ENCODE measurements around the gene SRRM3. TPM values are rescaled to one million over a fixed set of nuclear protein-coding genes. Genes with fewer than 3 reads are reported as not detected.

SRRM3 gene
- total and polyA plus RNA-seq, 9 of the 15 experiments (the other 6 are each of a cell fraction or from before 2014, with no cell fraction given), result 0.04 to 0.91 (median 0.46) TPM; not detected in 2

DNA sequence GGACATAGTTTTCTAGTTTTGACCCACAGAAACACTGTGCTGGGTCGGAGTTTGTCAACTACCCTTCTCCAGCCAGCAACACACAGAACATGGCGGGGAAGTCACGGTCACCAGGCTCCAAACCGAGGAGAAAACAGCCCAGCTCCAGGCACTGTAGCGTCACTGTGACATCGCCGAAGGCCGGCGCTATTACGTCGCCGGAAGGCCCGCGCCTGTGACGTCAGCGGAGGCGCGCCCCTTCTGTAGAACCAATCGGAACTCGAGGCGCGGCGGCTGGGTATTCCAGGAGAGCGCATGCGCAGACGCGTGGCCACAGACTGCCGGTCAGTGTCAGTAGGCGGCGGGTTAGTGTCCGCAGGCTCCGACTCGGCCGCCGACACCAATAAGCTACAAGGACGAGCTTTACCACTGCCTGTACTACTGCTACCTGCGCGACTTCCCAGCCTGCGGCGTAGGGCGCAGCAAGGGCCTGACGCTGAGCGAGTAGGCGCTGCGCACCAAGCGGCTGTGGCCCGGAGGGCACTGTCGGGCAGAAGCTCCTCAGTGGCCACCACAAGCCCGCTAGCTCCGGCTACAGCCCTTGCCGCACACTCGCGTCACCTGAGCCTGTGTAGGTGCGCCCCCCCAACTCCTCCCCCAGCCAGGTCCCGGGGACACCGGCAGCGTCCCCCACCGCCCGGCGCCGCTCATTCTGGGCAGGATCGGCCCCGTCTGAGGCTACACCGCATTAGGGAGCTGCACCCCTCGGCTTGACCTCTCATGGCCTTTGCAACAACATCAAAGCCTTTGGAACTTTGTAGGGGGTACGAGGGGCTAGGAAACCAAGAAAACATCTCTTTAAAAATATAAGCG, 35.1 kb upstream of the SRRM3 start (continued):
- TF ChIP-seq, protein P1, sequence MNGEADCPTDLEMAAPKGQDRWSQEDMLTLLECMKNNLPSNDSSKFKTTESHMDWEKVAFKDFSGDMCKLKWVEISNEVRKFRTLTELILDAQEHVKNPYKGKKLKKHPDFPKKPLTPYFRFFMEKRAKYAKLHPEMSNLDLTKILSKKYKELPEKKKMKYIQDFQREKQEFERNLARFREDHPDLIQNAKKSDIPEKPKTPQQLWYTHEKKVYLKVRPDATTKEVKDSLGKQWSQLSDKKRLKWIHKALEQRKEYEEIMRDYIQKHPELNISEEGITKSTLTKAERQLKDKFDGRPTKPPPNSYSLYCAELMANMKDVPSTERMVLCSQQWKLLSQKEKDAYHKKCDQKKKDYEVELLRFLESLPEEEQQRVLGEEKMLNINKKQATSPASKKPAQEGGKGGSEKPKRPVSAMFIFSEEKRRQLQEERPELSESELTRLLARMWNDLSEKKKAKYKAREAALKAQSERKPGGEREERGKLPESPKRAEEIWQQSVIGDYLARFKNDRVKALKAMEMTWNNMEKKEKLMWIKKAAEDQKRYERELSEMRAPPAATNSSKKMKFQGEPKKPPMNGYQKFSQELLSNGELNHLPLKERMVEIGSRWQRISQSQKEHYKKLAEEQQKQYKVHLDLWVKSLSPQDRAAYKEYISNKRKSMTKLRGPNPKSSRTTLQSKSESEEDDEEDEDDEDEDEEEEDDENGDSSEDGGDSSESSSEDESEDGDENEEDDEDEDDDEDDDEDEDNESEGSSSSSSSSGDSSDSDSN (IDR thresholded peaks at IDR 0.05; ENCODE audit: borderline replicate concordance in 1 of 2, low read depth in 2 of 2, low read length in 2 of 2), result peak; percentile 28 to 37; a peak in 1 of 4 replicates
- peak in 1 of 2 experiments; percentile 26; a peak in 1 of 4 replicates for TF ChIP-seq HDAC1 (IDR thresholded peaks at IDR 0.05)
- TF ChIP-seq ZNF76 (CRISPR knock-in tag; IDR thresholded peaks at IDR 0.05; ENCODE audit: borderline replicate concordance), result no peak
- TF ChIP-seq SREBF1 (IDR thresholded peaks at IDR 0.05; ENCODE audit: borderline replicate concordance, low read depth, low read length), result no peak
- TF ChIP-seq, protein P2, sequence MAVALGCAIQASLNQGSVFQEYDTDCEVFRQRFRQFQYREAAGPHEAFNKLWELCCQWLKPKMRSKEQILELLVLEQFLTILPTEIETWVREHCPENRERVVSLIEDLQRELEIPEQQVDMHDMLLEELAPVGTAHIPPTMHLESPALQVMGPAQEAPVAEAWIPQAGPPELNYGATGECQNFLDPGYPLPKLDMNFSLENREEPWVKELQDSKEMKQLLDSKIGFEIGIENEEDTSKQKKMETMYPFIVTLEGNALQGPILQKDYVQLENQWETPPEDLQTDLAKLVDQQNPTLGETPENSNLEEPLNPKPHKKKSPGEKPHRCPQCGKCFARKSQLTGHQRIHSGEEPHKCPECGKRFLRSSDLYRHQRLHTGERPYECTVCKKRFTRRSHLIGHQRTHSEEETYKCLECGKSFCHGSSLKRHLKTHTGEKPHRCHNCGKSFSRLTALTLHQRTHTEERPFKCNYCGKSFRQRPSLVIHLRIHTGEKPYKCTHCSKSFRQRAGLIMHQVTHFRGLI (CRISPR knock-in tag; IDR thresholded peaks at IDR 0.05), result no peak
- TF ChIP-seq WHSC1 (IDR thresholded peaks at IDR 0.05; ENCODE audit: low read length), result no peak
- no peak for TF ChIP-seq MAFK (IDR thresholded peaks at IDR 0.05; ENCODE audit: low read length)
- peak; percentile 95 to 96 for TF ChIP-seq NRF1 (conservative IDR thresholded peaks at IDR 0.05 in 1 of 2, IDR thresholded peaks at IDR 0.05 in 1 of 2)
- no peak for TF ChIP-seq CCAR2 (IDR thresholded peaks at IDR 0.05; ENCODE audit: low read depth, low read length)
- TF ChIP-seq POLR2B (IDR thresholded peaks at IDR 0.05; ENCODE audit: low read depth, partially characterized antibody), result peak; percentile 91
- no peak for TF ChIP-seq RFX1 (IDR thresholded peaks at IDR 0.05)
- TF ChIP-seq, protein P3, sequence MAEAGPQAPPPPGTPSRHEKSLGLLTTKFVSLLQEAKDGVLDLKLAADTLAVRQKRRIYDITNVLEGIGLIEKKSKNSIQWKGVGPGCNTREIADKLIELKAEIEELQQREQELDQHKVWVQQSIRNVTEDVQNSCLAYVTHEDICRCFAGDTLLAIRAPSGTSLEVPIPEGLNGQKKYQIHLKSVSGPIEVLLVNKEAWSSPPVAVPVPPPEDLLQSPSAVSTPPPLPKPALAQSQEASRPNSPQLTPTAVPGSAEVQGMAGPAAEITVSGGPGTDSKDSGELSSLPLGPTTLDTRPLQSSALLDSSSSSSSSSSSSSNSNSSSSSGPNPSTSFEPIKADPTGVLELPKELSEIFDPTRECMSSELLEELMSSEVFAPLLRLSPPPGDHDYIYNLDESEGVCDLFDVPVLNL (CRISPR knock-in tag; IDR thresholded peaks at IDR 0.05; ENCODE audit: low read depth), result no peak
- TF ChIP-seq, protein P4, sequence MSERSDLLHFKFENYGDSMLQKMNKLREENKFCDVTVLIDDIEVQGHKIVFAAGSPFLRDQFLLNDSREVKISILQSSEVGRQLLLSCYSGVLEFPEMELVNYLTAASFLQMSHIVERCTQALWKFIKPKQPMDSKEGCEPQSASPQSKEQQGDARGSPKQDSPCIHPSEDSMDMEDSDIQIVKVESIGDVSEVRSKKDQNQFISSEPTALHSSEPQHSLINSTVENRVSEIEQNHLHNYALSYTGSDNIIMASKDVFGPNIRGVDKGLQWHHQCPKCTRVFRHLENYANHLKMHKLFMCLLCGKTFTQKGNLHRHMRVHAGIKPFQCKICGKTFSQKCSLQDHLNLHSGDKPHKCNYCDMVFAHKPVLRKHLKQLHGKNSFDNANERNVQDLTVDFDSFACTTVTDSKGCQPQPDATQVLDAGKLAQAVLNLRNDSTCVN (CRISPR knock-in tag; IDR thresholded peaks at IDR 0.05), result no peak
- TF ChIP-seq, protein P5, sequence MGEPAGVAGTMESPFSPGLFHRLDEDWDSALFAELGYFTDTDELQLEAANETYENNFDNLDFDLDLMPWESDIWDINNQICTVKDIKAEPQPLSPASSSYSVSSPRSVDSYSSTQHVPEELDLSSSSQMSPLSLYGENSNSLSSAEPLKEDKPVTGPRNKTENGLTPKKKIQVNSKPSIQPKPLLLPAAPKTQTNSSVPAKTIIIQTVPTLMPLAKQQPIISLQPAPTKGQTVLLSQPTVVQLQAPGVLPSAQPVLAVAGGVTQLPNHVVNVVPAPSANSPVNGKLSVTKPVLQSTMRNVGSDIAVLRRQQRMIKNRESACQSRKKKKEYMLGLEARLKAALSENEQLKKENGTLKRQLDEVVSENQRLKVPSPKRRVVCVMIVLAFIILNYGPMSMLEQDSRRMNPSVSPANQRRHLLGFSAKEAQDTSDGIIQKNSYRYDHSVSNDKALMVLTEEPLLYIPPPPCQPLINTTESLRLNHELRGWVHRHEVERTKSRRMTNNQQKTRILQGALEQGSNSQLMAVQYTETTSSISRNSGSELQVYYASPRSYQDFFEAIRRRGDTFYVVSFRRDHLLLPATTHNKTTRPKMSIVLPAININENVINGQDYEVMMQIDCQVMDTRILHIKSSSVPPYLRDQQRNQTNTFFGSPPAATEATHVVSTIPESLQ (CRISPR knock-in tag; IDR thresholded peaks at IDR 0.05), result no peak
- TF ChIP-seq STAT5A (IDR thresholded peaks at IDR 0.05; ENCODE audit: borderline replicate concordance, low read length), result no peak
- TF ChIP-seq PTBP1 (IDR thresholded peaks at IDR 0.05; ENCODE audit: low read depth, low read length), result no peak
- no peak for TF ChIP-seq RFX7 (CRISPR knock-in tag; IDR thresholded peaks at IDR 0.05)

Measured in K562 (cell line).